HEK293 (cell line): ENCODE measurements around the gene C16orf95.

Experiments used
- CTCF ChIA-PET: fragments of 350-600 bp; formaldehyde crosslinking; extraction: SDS; loops from one replicate; lab custom pipeline; 2021; ENCODE audit warnings: antibody characterized with exemption; lab: Yijun Ruan, JAX
- POLR2A ChIA-PET: fragments of 300-600 bp; formaldehyde crosslinking; extraction: SDS; loops from one replicate; lab custom pipeline; 2020; ENCODE audit warnings: antibody characterized with exemption, inconsistent platforms; lab: Yijun Ruan, JAX
- H3K27ac ChIP-seq: fragments of 200-500 bp; sonication (Bioruptor generic); 2 replicates; pipeline ENCODE4 v1.5.1; 2014; ENCODE audit warnings: low read depth, low read length, control low read depth, inconsistent platforms; ENCODE audit errors: extremely low read depth
- H3K36me3 ChIP-seq, 2 experiments: fragments of 200-500 bp in 1 of 2; sonication (Bioruptor generic) in 1 of 2; 1 replicate in 1 of 2; 2 replicates in 1 of 2; pipeline ENCODE4 v1.5.1; 2014 to 2017; ENCODE audit warnings: inconsistent platforms in 2 of 2, low read length in 2 of 2; ENCODE audit not compliant: control insufficient read depth in 2 of 2, insufficient read depth in 1 of 2
- H3K4me1 ChIP-seq: fragments of 200-500 bp; sonication (Bioruptor generic); 2 replicates; pipeline ENCODE4 v1.5.1; 2014; ENCODE audit warnings: mild to moderate bottlenecking, low read length, inconsistent platforms; ENCODE audit not compliant: control insufficient read depth, insufficient read depth
- H3K4me3 ChIP-seq: 2 replicates; pipeline ENCODE4 v1.5.1; 2011; ENCODE audit warnings: low read depth, mild to moderate bottlenecking, control low read depth, low read length, moderate library complexity
- H3K9me3 ChIP-seq: fragments of 200-500 bp; sonication (Bioruptor generic); 2 replicates; pipeline ENCODE4 v1.5.1; 2014; ENCODE audit warnings: low read depth, low read length, inconsistent platforms; ENCODE audit not compliant: control insufficient read depth, insufficient read depth
- BCL11B ChIP-seq: fragments of 450-650 bp; formaldehyde crosslinking; IDR thresholded peaks from 2 replicates; pipeline ENCODE4 v1.5.1; 2016; ENCODE audit warnings: low read depth, missing biosample characterization, missing genetic modification characterization
- EGR2 ChIP-seq: fragments of 450-650 bp; formaldehyde crosslinking; IDR thresholded peaks from 2 replicates; pipeline ENCODE4 v1.5.1; 2016; ENCODE audit warnings: low read depth, missing biosample characterization, missing genetic modification characterization
- ZFHX2 ChIP-seq: fragments of 450-650 bp; formaldehyde crosslinking; conservative IDR thresholded peaks from 2 replicates; pipeline ENCODE4 v1.5.1; 2016; ENCODE audit warnings: missing biosample characterization, missing genetic modification characterization
- ZIC2 ChIP-seq: fragments of 450-650 bp; formaldehyde crosslinking; IDR thresholded peaks from 2 replicates; pipeline ENCODE4 v1.5.1; 2016; ENCODE audit warnings: missing biosample characterization, missing genetic modification characterization
- ZNF121 ChIP-seq: fragments of 450-650 bp; formaldehyde crosslinking; IDR thresholded peaks from 2 replicates; pipeline ENCODE4 v1.5.1; 2016; ENCODE audit warnings: missing biosample characterization, missing genetic modification characterization
- ZNF501 ChIP-seq: fragments of 450-650 bp; formaldehyde crosslinking; IDR thresholded peaks from 2 replicates; pipeline ENCODE4 v1.5.1; 2016; ENCODE audit warnings: missing biosample characterization, missing genetic modification characterization
- ZNF830 ChIP-seq: fragments of 450-650 bp; IDR thresholded peaks from 2 replicates; pipeline ENCODE4 v1.5.0; 2018; ENCODE audit warnings: missing biosample characterization, missing genetic modification characterization, low read depth, mild to moderate bottlenecking, moderate library complexity
- TF ChIP-seq, protein P1 (sequence below): fragments of 450-650 bp; formaldehyde crosslinking; IDR thresholded peaks from 2 replicates; pipeline ENCODE4 v1.5.1; 2016; ENCODE audit warnings: missing biosample characterization, missing genetic modification characterization
- TF ChIP-seq, protein P2 (sequence below): fragments of 450-650 bp; formaldehyde crosslinking; IDR thresholded peaks from 2 replicates; pipeline ENCODE4 v1.5.0; 2017; ENCODE audit warnings: missing biosample characterization, missing genetic modification characterization, borderline replicate concordance
- TF ChIP-seq, protein P3 (sequence below): sonication (generic); formaldehyde crosslinking; IDR thresholded peaks from 2 replicates; pipeline ENCODE4 v1.8.1; 2022; ENCODE audit warnings: mild to moderate bottlenecking, moderate library complexity, missing genetic modification reagents

Gene C16orf95

DNA sequence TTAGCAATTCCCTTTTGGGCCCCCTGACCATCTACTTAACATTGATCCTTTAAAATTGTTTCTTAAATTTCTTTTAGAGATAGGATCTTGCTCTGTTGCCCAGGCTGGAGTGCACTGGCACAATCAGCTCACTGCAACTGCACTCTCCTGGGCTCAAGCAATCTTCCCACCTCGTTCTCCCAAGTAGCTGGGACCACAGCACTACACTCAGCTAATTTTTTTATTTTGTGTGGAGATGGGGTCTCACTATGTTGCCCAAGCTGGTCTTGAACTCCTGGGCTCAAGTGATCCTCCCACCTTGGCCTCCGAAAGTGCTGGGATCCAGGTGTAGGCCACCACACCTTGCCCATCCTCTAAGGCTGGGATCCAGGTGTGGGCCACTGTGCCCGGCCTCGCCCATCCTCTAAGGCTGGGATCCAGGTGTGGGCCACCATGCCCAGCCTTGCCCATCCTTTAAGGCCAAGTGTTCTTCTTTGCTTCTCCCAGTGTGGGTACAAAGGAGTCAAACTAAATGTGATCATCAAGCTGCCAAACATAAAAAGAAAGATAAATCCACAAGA, 13.2 kb downstream of the C16orf95 start:
- H3K36me3 ChIP-seq: peaks cover 0 to 9% of the 10 kb centered on the region in 2 experiments; a peak in 1 of 3 replicates
- CTCF ChIA-PET: interaction anchor here (0.7 kb wide), 1 partner anchor 242 kb away, joined by 4 read pairs; no protein-coding TSS in a partner anchor
- POLR2A ChIA-PET: interaction anchor here (1.1 to 1.5 kb wide), 2 partner anchors 13 kb away, joined by 4 to 8 read pairs; partner anchors contain the start of gene C16orf95
- no peaks in the 10 kb centered on the region for H3K9me3 ChIP-seq
- no peak overlapping the region for H3K4me3 ChIP-seq
- TF ChIP-seq, protein P1, sequence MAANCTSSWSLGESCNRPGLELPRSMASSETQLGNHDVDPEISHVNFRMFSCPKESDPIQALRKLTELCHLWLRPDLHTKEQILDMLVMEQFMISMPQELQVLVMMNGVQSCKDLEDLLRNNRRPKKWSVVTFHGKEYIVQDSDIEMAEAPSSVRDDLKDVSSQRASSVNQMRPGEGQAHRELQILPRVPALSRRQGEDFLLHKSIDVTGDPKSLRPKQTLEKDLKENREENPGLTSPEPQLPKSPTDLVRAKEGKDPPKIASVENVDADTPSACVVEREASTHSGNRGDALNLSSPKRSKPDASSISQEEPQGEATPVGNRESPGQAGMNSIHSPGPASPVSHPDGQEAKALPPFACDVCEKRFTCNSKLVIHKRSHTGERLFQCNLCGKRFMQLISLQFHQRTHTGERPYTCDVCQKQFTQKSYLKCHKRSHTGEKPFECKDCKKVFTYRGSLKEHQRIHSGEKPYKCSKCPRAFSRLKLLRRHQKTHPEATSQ: no peak
- peak; percentile 66; the same call in 1 of the 2 replicates for TF ChIP-seq ZNF121 (tag by site-specific recombination)
- no peak for TF ChIP-seq ZNF501
- TF ChIP-seq, protein P2, sequence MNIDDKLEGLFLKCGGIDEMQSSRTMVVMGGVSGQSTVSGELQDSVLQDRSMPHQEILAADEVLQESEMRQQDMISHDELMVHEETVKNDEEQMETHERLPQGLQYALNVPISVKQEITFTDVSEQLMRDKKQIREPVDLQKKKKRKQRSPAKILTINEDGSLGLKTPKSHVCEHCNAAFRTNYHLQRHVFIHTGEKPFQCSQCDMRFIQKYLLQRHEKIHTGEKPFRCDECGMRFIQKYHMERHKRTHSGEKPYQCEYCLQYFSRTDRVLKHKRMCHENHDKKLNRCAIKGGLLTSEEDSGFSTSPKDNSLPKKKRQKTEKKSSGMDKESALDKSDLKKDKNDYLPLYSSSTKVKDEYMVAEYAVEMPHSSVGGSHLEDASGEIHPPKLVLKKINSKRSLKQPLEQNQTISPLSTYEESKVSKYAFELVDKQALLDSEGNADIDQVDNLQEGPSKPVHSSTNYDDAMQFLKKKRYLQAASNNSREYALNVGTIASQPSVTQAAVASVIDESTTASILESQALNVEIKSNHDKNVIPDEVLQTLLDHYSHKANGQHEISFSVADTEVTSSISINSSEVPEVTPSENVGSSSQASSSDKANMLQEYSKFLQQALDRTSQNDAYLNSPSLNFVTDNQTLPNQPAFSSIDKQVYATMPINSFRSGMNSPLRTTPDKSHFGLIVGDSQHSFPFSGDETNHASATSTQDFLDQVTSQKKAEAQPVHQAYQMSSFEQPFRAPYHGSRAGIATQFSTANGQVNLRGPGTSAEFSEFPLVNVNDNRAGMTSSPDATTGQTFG: no peak
- TF ChIP-seq BCL11B: no peak
- no peak overlapping the region for H3K27ac ChIP-seq
- no peaks in the 10 kb centered on the region for H3K4me1 ChIP-seq

DNA sequence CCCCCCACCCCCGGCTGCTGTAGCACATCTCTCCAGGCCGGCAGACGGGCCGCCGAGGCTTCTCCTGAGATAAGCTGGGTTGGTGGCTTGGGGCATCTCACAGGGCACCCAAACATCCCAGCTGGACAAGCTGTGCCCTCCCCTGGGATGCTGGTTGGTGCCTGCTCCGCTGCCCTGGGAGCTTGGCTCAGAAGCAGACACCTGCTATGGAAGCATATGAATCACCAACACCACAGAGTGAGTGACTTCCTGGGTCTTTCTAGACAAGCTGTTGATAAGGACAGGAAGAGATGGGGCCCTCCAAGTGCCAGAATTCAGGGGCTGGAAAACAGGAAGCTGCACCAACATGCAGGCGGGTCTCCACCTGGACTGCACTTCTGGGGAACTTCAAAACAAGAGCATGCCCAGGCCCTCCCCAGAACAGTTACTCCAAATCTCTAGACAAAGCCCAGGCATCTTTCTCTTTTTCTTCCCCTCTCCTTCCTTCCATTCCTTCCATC, 13.7 kb downstream of the C16orf95 start:
- ChIA-PET CTCF (interaction anchor here (0.7 kb wide), 1 partner anchor 241 kb away, joined by 4 read pairs; no protein-coding TSS in a partner anchor), POLR2A (interaction anchor here (1.1 kb wide), 1 partner anchor 14 kb away, joined by 8 read pairs; the partner anchor contains the start of gene C16orf95)
- TF ChIP-seq ZIC2 (tag by site-specific recombination) (peak; percentile 26; the same call in 1 of the 2 replicates), ZNF830 (tag by site-specific recombination) (no peak)
- Histone ChIP-seq H3K4me1 (no peaks in the 10 kb centered on the region), H3K27ac (no peak overlapping the region), H3K4me3 (no peak overlapping the region), H3K9me3 (no peaks in the 10 kb centered on the region), H3K36me3 (peaks cover 0 to 5% of the 10 kb centered on the region in 2 experiments; a peak in 1 of 3 replicates)

DNA sequence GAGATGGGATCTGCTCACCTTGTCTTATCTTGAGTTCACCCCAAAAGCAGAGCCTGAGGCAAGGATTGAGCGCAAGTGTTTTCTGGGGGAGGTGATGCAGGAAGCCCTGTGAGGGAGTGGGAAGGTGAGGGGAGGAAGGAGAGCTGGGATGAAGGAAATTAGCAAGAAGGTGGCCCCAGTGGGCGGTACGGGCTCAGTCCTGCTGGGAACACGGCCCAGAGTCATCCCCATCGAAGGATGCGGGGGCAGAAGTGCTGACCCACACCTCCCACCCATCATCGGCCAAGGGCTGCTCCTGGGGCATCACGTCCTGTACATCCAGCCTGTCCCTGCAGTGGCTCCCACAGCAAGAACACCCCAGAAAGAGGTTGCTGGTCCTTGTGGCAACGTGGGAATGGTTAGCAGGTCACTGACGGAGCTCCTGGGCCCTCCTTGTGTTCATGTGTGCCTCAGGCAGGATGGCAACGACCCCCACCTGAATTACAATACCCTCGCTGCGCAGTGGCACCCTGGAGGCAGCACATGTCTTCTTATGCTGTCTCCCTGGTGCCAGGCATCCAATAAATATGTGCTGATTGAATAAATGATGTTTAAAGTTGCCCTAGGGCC, 18.2 kb downstream of the C16orf95 start:
- no peak overlapping the region for H3K27ac ChIP-seq
- no peaks in the 10 kb centered on the region for H3K4me1 ChIP-seq
- TF ChIP-seq ZFHX2 (tag by site-specific recombination) (peak; percentile 61), EGR2 (tag by site-specific recombination) (peak; percentile 75)
- TF ChIP-seq, protein P3, sequence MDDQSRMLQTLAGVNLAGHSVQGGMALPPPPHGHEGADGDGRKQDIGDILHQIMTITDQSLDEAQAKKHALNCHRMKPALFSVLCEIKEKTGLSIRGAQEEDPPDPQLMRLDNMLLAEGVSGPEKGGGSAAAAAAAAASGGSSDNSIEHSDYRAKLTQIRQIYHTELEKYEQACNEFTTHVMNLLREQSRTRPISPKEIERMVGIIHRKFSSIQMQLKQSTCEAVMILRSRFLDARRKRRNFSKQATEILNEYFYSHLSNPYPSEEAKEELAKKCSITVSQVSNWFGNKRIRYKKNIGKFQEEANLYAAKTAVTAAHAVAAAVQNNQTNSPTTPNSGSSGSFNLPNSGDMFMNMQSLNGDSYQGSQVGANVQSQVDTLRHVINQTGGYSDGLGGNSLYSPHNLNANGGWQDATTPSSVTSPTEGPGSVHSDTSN: no peak
- H3K36me3 ChIP-seq: peaks cover 0 to 4% of the 10 kb centered on the region in 2 experiments; a peak in 1 of 3 replicates
- H3K4me3 ChIP-seq: no peak overlapping the region
- POLR2A ChIA-PET: interaction anchor here (2.0 kb wide), 1 partner anchor 18 kb away, joined by 5 read pairs; the partner anchor contains the start of gene C16orf95
- H3K9me3 ChIP-seq: no peaks in the 10 kb centered on the region
- CTCF ChIA-PET: interaction anchor here (0.6 to 1.4 kb wide), 4 partner anchors 13 to 223 kb away, joined by 3 to 9 read pairs (median 4); no protein-coding TSS in a partner anchor
